Spleen (tissue), 11 donors: ENCODE results near the gene FHAD1. TPM values are rescaled to one million over a fixed set of nuclear protein-coding genes. Genes with fewer than 3 reads are reported as not detected.

Experiments
- DNase-seq: peaks from one replicate; pipeline ENCODE4 v3.0.0-alpha.2; 2020
- H3K27ac ChIP-seq, 8 donors: fragments of 200-600 bp; sonication (generic) in 7 of 8; 1 replicate in 4 of 8; 2 replicates in 4 of 8; pipeline versions ENCODE4 v1.5.0 to v1.8.0; 2016 to 2021; ENCODE audit warnings: inconsistent platforms in 4 of 8, mild to moderate bottlenecking in 4 of 8, moderate library complexity in 1 of 8
- H3K27me3 ChIP-seq, 7 donors: fragments of 200-600 bp; sonication (generic) in 6 of 7; replicated peaks in 1 of 7; 1 replicate in 4 of 7; 2 replicates in 3 of 7; pipeline versions ENCODE4 v1.5.0 to v1.8.0; 2016 to 2021; ENCODE audit warnings: inconsistent platforms in 3 of 7, mild to moderate bottlenecking in 1 of 7
- H3K36me3 ChIP-seq, 6 donors: fragments of 200-600 bp; sonication (generic) in 5 of 6; 1 replicate in 4 of 6; 2 replicates in 2 of 6; pipeline versions ENCODE4 v1.5.0 to v1.8.0; 2016 to 2021; ENCODE audit warnings: inconsistent platforms in 2 of 6
- H3K4me1 ChIP-seq, 6 donors: fragments of 200-600 bp; sonication (generic) in 5 of 6; 1 replicate in 3 of 6; 2 replicates in 3 of 6; pipeline versions ENCODE4 v1.5.0 to v1.8.0; 2016 to 2021; ENCODE audit warnings: inconsistent platforms in 3 of 6
- H3K4me3 ChIP-seq, 8 donors: fragments of 200-600 bp; sonication (generic) in 7 of 8; 1 replicate in 4 of 8; 2 replicates in 4 of 8; pipeline versions ENCODE4 v1.5.0 to v1.8.0; 2016 to 2021; ENCODE audit warnings: inconsistent platforms in 4 of 8, mild to moderate bottlenecking in 4 of 8, moderate library complexity in 2 of 8
- H3K9me3 ChIP-seq, 8 donors: fragments of 200-600 bp; sonication (generic) in 7 of 8; 1 replicate in 4 of 8; 2 replicates in 4 of 8; pipeline versions ENCODE4 v1.5.0 to v1.8.0; 2016 to 2021; ENCODE audit warnings: inconsistent platforms in 4 of 8
- POLR2A ChIP-seq, 3 donors: fragments of 450-650 bp; IDR thresholded peaks; one replicate each; pipeline ENCODE4 v1.5.1; 2017; ENCODE audit warnings: antibody characterized with exemption in 3 of 3, mild to moderate bottlenecking in 1 of 3
- POLR2AphosphoS5 ChIP-seq, 3 donors: sonication (generic); formaldehyde crosslinking; IDR thresholded peaks; one replicate each; pipeline ENCODE4 v1.5.1; 2017; ENCODE audit warnings: antibody characterized with exemption in 3 of 3
- WGBS, 5 donors: extraction: QIAGEN DNeasy Blood & Tissue Kit in 3 of 5; methylation state at CpG; one replicate each; pipeline versions ENCODE4 v1.1.5 to v1.1.7; 2013 to 2018; 5-methylcytosine and 5-hydroxymethylcytosine counted together
- intact Hi-C: fragments of 100-400 bp; cut with DNase I; formaldehyde crosslinking; loops from one replicate; pipeline ENCODE4 v1.15.0; 2023; ENCODE audit warnings: low total_unique reads
- polyA plus RNA-seq, 3 donors: library from polyadenylated mRNA; stranded (reverse); fragments of 200-250 nt; gene quantifications; one replicate each; pipeline ENCODE4 v1.2.1, GENCODE V29; 2013
- total RNA-seq, 7 donors: library from RNA; depleted of rRNA in 3 of 7; stranded (reverse); fragments of >200 nt in 3 of 7; fragmentation: NEBNext Ultra II Directional in 4 of 7; extraction: Animal tissue kit (Norgen Biotek cat#: 25700) in 4 of 7; gene quantifications; one replicate each; pipeline versions ENCODE4 v1.1.0 to v1.2.1, GENCODE V29; 2016 to 2021
- TF ChIP-seq, protein P1 (sequence below), 11 experiments: fragments of 200-600 bp in 7 of 11; fragments of 450-650 bp in 4 of 11; sonication (generic) in 4 of 11; IDR thresholded peaks in 8 of 11; conservative IDR thresholded peaks in 3 of 11; 1 replicate in 7 of 11; 2 replicates in 4 of 11; pipeline versions ENCODE4 v1.4.0 to v1.8.0; 2016 to 2021; ENCODE audit warnings: antibody characterized with exemption in 11 of 11, inconsistent platforms in 4 of 11, mild to moderate bottlenecking in 1 of 11
- donor health status: healthy with polysubstance abuse.
- donor health status: DM: no; HTN: no; CAD: no; lungs with moderate emphysema.
- donor health status: DM: no; HTN: no; CAD: no.
- donor health status: Bipolar disorder and iron deficiency.
- donor health status: healthy.
- donor health status: DM: no; HTN: no; CAD: no.
- donor health status: DM: yes; HTN: yes; CAD: no.

FHAD1 gene
- total and polyA plus RNA-seq, 10 donors: 0.22 to 1.0 (median 0.28) TPM; not detected in 3

- Histone ChIP-seq H3K27ac (no peak overlapping the region), H3K9me3 (no peaks in the 10 kb centered on the region), H3K4me1 (no peaks in the 10 kb centered on the region), H3K4me3 (no peak overlapping the region), H3K27me3 (peaks cover 0 to 23% (median under 1%) of the 10 kb centered on the region in 7 donors), H3K36me3 (no peaks in the 10 kb centered on the region)
- 90 to 97% (median 91%) methylated on average over 4 of the region's 4 CpGs for WGBS, 5 donors
- no peak for TF ChIP-seq POLR2AphosphoS5 (IDR thresholded peaks at IDR 0.05)
- TF ChIP-seq, protein P1, sequence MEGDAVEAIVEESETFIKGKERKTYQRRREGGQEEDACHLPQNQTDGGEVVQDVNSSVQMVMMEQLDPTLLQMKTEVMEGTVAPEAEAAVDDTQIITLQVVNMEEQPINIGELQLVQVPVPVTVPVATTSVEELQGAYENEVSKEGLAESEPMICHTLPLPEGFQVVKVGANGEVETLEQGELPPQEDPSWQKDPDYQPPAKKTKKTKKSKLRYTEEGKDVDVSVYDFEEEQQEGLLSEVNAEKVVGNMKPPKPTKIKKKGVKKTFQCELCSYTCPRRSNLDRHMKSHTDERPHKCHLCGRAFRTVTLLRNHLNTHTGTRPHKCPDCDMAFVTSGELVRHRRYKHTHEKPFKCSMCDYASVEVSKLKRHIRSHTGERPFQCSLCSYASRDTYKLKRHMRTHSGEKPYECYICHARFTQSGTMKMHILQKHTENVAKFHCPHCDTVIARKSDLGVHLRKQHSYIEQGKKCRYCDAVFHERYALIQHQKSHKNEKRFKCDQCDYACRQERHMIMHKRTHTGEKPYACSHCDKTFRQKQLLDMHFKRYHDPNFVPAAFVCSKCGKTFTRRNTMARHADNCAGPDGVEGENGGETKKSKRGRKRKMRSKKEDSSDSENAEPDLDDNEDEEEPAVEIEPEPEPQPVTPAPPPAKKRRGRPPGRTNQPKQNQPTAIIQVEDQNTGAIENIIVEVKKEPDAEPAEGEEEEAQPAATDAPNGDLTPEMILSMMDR (IDR thresholded peaks at IDR 0.05 in 8 of 11, conservative IDR thresholded peaks at IDR 0.05 in 3 of 11): no peak
- no peak for TF ChIP-seq POLR2A (IDR thresholded peaks at IDR 0.05)
- DNase-seq: no peak
- intact Hi-C loops: no loop called here
Observed at GRCh38 chr1:15277933-15278332, 30.9 kb downstream of the FHAD1 start.

DNA sequence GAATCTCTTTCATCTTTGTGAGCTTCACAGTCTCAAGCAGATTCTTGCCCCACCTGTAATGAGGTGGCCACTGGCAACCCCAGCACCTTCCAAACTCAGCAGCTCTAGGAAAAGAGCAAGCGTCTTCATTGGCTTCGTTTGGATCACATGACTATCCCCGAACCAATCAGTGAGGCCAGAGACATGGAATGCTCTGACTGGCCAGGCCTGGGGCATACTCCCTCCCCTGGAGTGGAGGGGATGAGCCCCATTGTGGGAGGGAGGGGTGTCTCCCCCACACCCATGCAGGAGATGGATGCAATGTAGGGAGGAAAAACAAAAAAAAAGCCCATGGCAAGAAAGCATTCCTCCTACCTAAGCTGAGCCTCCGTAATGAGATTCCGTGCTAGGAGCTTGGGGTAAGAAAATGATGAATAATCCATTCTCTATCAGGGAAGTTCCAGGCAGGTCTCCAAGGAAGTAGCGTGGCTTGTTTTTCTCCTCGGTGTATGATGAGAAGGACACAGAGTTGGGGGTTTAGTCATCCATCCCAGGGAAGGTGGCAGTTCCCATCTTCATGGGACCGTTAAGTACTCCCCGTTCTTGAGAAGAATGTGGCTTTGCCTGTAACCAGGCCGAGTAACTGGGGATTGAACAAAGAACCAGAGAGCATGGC is 32.7 kb downstream of the FHAD1 start:
- Histone ChIP-seq H3K4me1 (no peaks in the 10 kb centered on the region), H3K36me3 (no peaks in the 10 kb centered on the region), H3K27me3 (peaks cover 0 to 10% (median 0%) of the 10 kb centered on the region in 7 donors), H3K9me3 (no peaks in the 10 kb centered on the region), H3K27ac (no peak overlapping the region), H3K4me3 (no peak overlapping the region)
- WGBS, 5 donors: 85 to 94% (median 87%) methylated on average over 10 of the region's 10 CpGs
- intact Hi-C loops: no loop called here
- TF ChIP-seq, protein P1 (IDR thresholded peaks at IDR 0.05 in 8 of 11, conservative IDR thresholded peaks at IDR 0.05 in 3 of 11): no peak
- TF ChIP-seq POLR2A (IDR thresholded peaks at IDR 0.05) (no peak), POLR2AphosphoS5 (IDR thresholded peaks at IDR 0.05) (no peak)
- DNase-seq: no peak

GRCh38 chr1:15280416-15280815 is 33.4 kb downstream of the FHAD1 start:
- peak; percentile 6 for DNase-seq
- Histone ChIP-seq H3K4me1 (no peaks in the 10 kb centered on the region), H3K27me3 (peaks cover 0 to 7% (median 0%) of the 10 kb centered on the region in 7 donors), H3K27ac (no peak overlapping the region), H3K9me3 (no peaks in the 10 kb centered on the region), H3K4me3 (no peak overlapping the region), H3K36me3 (no peaks in the 10 kb centered on the region)
- TF ChIP-seq, protein P1 (IDR thresholded peaks at IDR 0.05 in 8 of 11, conservative IDR thresholded peaks at IDR 0.05 in 3 of 11): no peak
- TF ChIP-seq POLR2AphosphoS5 (IDR thresholded peaks at IDR 0.05) (no peak), POLR2A (IDR thresholded peaks at IDR 0.05) (no peak)
- WGBS, 5 donors: 82 to 85% (median 83%) methylated on average over 10 of the region's 10 CpGs
- intact Hi-C loops: no loop called here

DNA sequence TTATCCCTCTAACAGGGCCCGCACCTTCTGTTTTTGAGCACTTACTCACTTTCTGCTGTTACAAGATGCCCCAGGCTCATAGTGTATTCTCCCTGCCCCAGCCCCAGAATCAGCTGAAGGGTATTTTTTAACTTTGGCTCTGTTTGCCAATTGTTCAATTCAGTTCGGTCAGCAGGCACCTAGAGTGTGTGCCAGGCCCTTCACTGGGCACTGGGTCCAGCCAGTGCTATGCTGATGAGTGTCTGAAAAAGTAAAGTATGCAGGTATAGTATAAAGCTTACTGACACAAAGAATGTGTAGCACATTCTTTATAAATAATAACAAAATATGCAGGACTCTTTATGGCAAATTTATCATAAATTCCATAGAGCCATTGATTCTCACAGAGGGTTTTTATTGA is 35.0 kb downstream of the FHAD1 start:
- H3K27ac ChIP-seq: no peak overlapping the region
- H3K9me3 ChIP-seq: peaks cover 0 to 4% (median 0%) of the 10 kb centered on the region in 8 donors
- H3K36me3 ChIP-seq: no peaks in the 10 kb centered on the region
- no peak for DNase-seq
- WGBS, 5 donors: 68 to 89% (median 78%) methylated on average over 2 of the region's 2 CpGs
- peaks cover 0 to 6% (median 0%) of the 10 kb centered on the region in 7 donors for H3K27me3 ChIP-seq
- TF ChIP-seq POLR2A (IDR thresholded peaks at IDR 0.05) (no peak), POLR2AphosphoS5 (IDR thresholded peaks at IDR 0.05) (no peak)
- TF ChIP-seq, protein P1 (IDR thresholded peaks at IDR 0.05 in 8 of 11, conservative IDR thresholded peaks at IDR 0.05 in 3 of 11): no peak
- H3K4me1 ChIP-seq: no peaks in the 10 kb centered on the region
- intact Hi-C loops: no loop called here
- H3K4me3 ChIP-seq: no peak overlapping the region
